Astrocyte (in vitro differentiated cells and primary cell): ENCODE data around the gene CSNK1D. TPM values are rescaled to one million over a fixed set of nuclear protein-coding genes. Genes with fewer than 3 reads are reported as not detected.
A peak's percentile ranks its signal among the peaks of the same experiment; 100 is the strongest.

Experiments used
- DNase-seq: peaks from one replicate; pipeline ENCODE4 v3.0.0-alpha.2; 2010; ENCODE audit warnings: low read depth
- FAIRE-seq: peaks from 2 replicates; lab custom pipeline; 2011; peaks lifted over from hg19 to GRCh38; lab: Jason Lieb, UNC
- H2AFZ ChIP-seq: 2 replicates; pipeline ENCODE4 v1.6.0; 2012; ENCODE audit warnings: low read depth, low read length, inconsistent platforms
- H3K27ac ChIP-seq: 2 replicates; pipeline ENCODE4 v1.5.1; 2011; ENCODE audit warnings: low read depth, low read length, inconsistent platforms
- H3K27me3 ChIP-seq: 2 replicates; pipeline ENCODE4 v1.6.0; 2011; ENCODE audit warnings: low read length, inconsistent platforms; ENCODE audit not compliant: insufficient read depth
- H3K36me3 ChIP-seq: 2 replicates; pipeline ENCODE4 v1.5.1; 2011; ENCODE audit warnings: low read length, inconsistent platforms; ENCODE audit not compliant: insufficient read depth
- H3K4me1 ChIP-seq: 2 replicates; pipeline ENCODE4 v1.5.1; 2011; ENCODE audit warnings: low read length, inconsistent platforms; ENCODE audit not compliant: insufficient read depth
- H3K4me2 ChIP-seq: 2 replicates; pipeline ENCODE4 v1.6.0; 2012; ENCODE audit warnings: low read length, inconsistent platforms
- H3K4me3 ChIP-seq: 2 replicates; pipeline ENCODE4 v1.5.1; 2011; ENCODE audit warnings: low read depth, mild to moderate bottlenecking, low read length, inconsistent platforms; ENCODE audit not compliant: insufficient read depth
- H3K79me2 ChIP-seq: 2 replicates; pipeline ENCODE4 v1.6.0; 2012; ENCODE audit warnings: mild to moderate bottlenecking, low read length, inconsistent platforms; ENCODE audit not compliant: insufficient read depth
- H3K9ac ChIP-seq: 2 replicates; pipeline ENCODE4 v1.6.0; 2012; ENCODE audit warnings: mild to moderate bottlenecking, low read length, inconsistent platforms
- H3K9me3 ChIP-seq: 2 replicates; pipeline ENCODE4 v1.5.1; 2012; ENCODE audit warnings: low read depth, mild to moderate bottlenecking, low read length, inconsistent platforms; ENCODE audit not compliant: insufficient read depth
- H4K20me1 ChIP-seq: 2 replicates; pipeline ENCODE4 v1.6.0; 2012; ENCODE audit warnings: low read length, inconsistent platforms; ENCODE audit not compliant: insufficient read depth
- H3K27ac Mint-ChIP-seq: one replicate; pipeline ENCODE4 v1.8.0; 2021; ENCODE audit warnings: mild to moderate bottlenecking, mixed read lengths; ENCODE audit not compliant: unreplicated experiment
- H3K27me3 Mint-ChIP-seq: one replicate; pipeline ENCODE4 v1.8.0; 2021; ENCODE audit warnings: low read depth, mixed read lengths; ENCODE audit not compliant: unreplicated experiment
- H3K36me3 Mint-ChIP-seq: one replicate; pipeline ENCODE4 v1.8.0; 2021; ENCODE audit warnings: low read depth, mixed read lengths; ENCODE audit not compliant: unreplicated experiment
- H3K4me1 Mint-ChIP-seq: one replicate; pipeline ENCODE4 v1.8.0; 2021; ENCODE audit warnings: low read depth, mixed read lengths; ENCODE audit not compliant: unreplicated experiment
- H3K4me3 Mint-ChIP-seq: one replicate; pipeline ENCODE4 v1.8.0; 2021; ENCODE audit warnings: mild to moderate bottlenecking, moderate library complexity, mixed read lengths; ENCODE audit not compliant: unreplicated experiment
- H3K9me3 Mint-ChIP-seq: one replicate; pipeline ENCODE4 v1.8.0; 2021; ENCODE audit warnings: mild to moderate bottlenecking, mixed read lengths; ENCODE audit not compliant: unreplicated experiment
- CTCF ChIP-seq: IDR thresholded peaks from 2 replicates; pipeline ENCODE4 v1.5.1; 2011; ENCODE audit warnings: low read depth, mild to moderate bottlenecking, inconsistent platforms, low read length, moderate library complexity; ENCODE audit not compliant: insufficient read depth
- EZH2 ChIP-seq: IDR thresholded peaks from 2 replicates; pipeline ENCODE4 v1.6.1; 2012; ENCODE audit warnings: mild to moderate bottlenecking, low read length, inconsistent platforms; ENCODE audit not compliant: insufficient read depth
- total RNA-seq: library from RNA; stranded (reverse); gene quantifications from 2 replicates; pipeline ENCODE4 v1.2.1, GENCODE V29; 2021

The CSNK1D gene
- total RNA-seq, 1 donor from 2014 or later = 153 TPM

GRCh38 chr17:82287013-82287867 is 13.7 kb upstream of the CSNK1D start:
- no peaks in the 10 kb centered on the region for H3K27me3 ChIP-seq
- no peaks in the 10 kb centered on the region for H3K36me3 Mint-ChIP-seq
- peaks cover 7% of the 10 kb centered on the region for H3K9me3 ChIP-seq
- peaks cover 5% of the 10 kb centered on the region for H3K4me1 Mint-ChIP-seq
- no peaks in the 10 kb centered on the region for H3K9me3 Mint-ChIP-seq
- no peaks in the 10 kb centered on the region for H3K36me3 ChIP-seq
- no peak for TF ChIP-seq CTCF
- no peak for TF ChIP-seq EZH2
- H3K79me2 ChIP-seq = no peaks in the 10 kb centered on the region
- H3K4me1 ChIP-seq = peaks cover 30% of the 10 kb centered on the region
- no peak overlapping the region for H3K4me3 Mint-ChIP-seq
- no peak overlapping the region for H3K27ac Mint-ChIP-seq
- H2AFZ ChIP-seq = no peak overlapping the region
- H4K20me1 ChIP-seq = no peaks in the 10 kb centered on the region
- H3K9ac ChIP-seq = no peak overlapping the region
- peak overlapping the region; percentile 69 for H3K4me2 ChIP-seq
- DNase-seq (no peak), FAIRE-seq (no peak)
- H3K27me3 Mint-ChIP-seq = no peaks in the 10 kb centered on the region
- no peak overlapping the region for H3K27ac ChIP-seq
- no peak overlapping the region for H3K4me3 ChIP-seq

- no peaks in the 10 kb centered on the region for H3K27me3 Mint-ChIP-seq
- H3K9me3 Mint-ChIP-seq = no peaks in the 10 kb centered on the region
- H3K36me3 ChIP-seq = no peaks in the 10 kb centered on the region
- H3K79me2 ChIP-seq = no peaks in the 10 kb centered on the region
- no peak overlapping the region for H3K9ac ChIP-seq
- no peak for TF ChIP-seq EZH2
- TF ChIP-seq CTCF = no peak
- DNase-seq = no peak
- no peak overlapping the region for H3K4me3 Mint-ChIP-seq
- H3K9me3 ChIP-seq = peaks cover 7% of the 10 kb centered on the region
- peaks cover 5% of the 10 kb centered on the region for H3K4me1 Mint-ChIP-seq
- peak overlapping the region; percentile 10 for H2AFZ ChIP-seq
- H3K27ac Mint-ChIP-seq = no peak overlapping the region
- no peak overlapping the region for H3K4me3 ChIP-seq
- no peak overlapping the region for H3K27ac ChIP-seq
- H4K20me1 ChIP-seq = peaks cover 8% of the 10 kb centered on the region
- no peak overlapping the region for H3K4me2 ChIP-seq
- no peaks in the 10 kb centered on the region for H3K27me3 ChIP-seq
- peaks cover 38% of the 10 kb centered on the region for H3K4me1 ChIP-seq
- no peak for FAIRE-seq
- H3K36me3 Mint-ChIP-seq = no peaks in the 10 kb centered on the region
Measured at GRCh38 chr17:82285141-82285540, 11.6 kb upstream of the CSNK1D start.

GRCh38 chr17:82283208-82283749 is 9.8 kb upstream of the CSNK1D start:
- Histone ChIP-seq H3K27ac (no peak overlapping the region), H3K9ac (no peak overlapping the region), H3K27me3 (no peaks in the 10 kb centered on the region), H3K4me2 (peak overlapping the region; percentile 56), H3K36me3 (no peaks in the 10 kb centered on the region), H3K4me3 (no peak overlapping the region), H4K20me1 (peaks cover 8% of the 10 kb centered on the region), H3K9me3 (peaks cover 7% of the 10 kb centered on the region), H2AFZ (no peak overlapping the region), H3K4me1 (peaks cover 33% of the 10 kb centered on the region), H3K79me2 (no peaks in the 10 kb centered on the region)
- DNase-seq (peak; percentile 71), FAIRE-seq (no peak)
- Mint-ChIP-seq H3K4me1 (peaks cover 5% of the 10 kb centered on the region), H3K4me3 (no peak overlapping the region), H3K27me3 (no peaks in the 10 kb centered on the region), H3K9me3 (no peaks in the 10 kb centered on the region), H3K36me3 (no peaks in the 10 kb centered on the region), H3K27ac (no peak overlapping the region)
- no peak for TF ChIP-seq EZH2
- no peak for TF ChIP-seq CTCF
